Parathyroid adenoma (tissue), 2 donors: ENCODE results near the gene RAG2.

Source experiments
- H2AFZ ChIP-seq: fragments of 300-600 bp; sonication (generic); one replicate; pipeline ENCODE4 v1.7.0; 2017; ENCODE audit warnings: antibody characterized with exemption, mild to moderate bottlenecking
- H3K27ac ChIP-seq: fragments of 300-600 bp; sonication (generic); one replicate; pipeline ENCODE4 v1.7.0; 2017
- H3K27me3 ChIP-seq: fragments of 300-600 bp; sonication (generic); one replicate; pipeline ENCODE4 v1.7.0; 2017; ENCODE audit warnings: low read length; ENCODE audit not compliant: control insufficient read depth, insufficient read depth
- H3K36me3 ChIP-seq: fragments of 300-600 bp; sonication (generic); one replicate; pipeline ENCODE4 v1.7.0; 2017; ENCODE audit warnings: low read length; ENCODE audit not compliant: control insufficient read depth, insufficient read depth
- H3K4me1 ChIP-seq: fragments of 300-600 bp; sonication (generic); one replicate; pipeline ENCODE4 v1.7.0; 2017; ENCODE audit warnings: control low read depth
- H3K4me2 ChIP-seq: fragments of 300-600 bp; sonication (generic); one replicate; pipeline ENCODE4 v1.7.0; 2017; ENCODE audit warnings: low read length
- H3K4me3 ChIP-seq: fragments of 300-600 bp; sonication (generic); one replicate; pipeline ENCODE4 v1.7.0; 2017; ENCODE audit warnings: low read depth, low read length
- H3K79me2 ChIP-seq: fragments of 300-600 bp; sonication (generic); one replicate; pipeline ENCODE4 v1.7.0; 2017; ENCODE audit warnings: control low read depth
- H3K9ac ChIP-seq: fragments of 300-600 bp; sonication (generic); one replicate; pipeline ENCODE4 v1.7.0; 2017; ENCODE audit warnings: mild to moderate bottlenecking
- H3K9me3 ChIP-seq: fragments of 300-600 bp; sonication (generic); one replicate; pipeline ENCODE4 v1.7.0; 2017; ENCODE audit warnings: low read length; ENCODE audit not compliant: control insufficient read depth
- TF ChIP-seq, protein P1 (sequence below): fragments of 300-600 bp; sonication (generic); IDR thresholded peaks from one replicate; pipeline ENCODE4 v1.7.0; 2017; ENCODE audit warnings: antibody characterized with exemption, mild to moderate bottlenecking
- donor health status: primary hyperparathyroidism.

RAG2 gene

GRCh38 chr11:36569095-36569494 is 28.9 kb downstream of the RAG2 start:
- Histone ChIP-seq H3K4me1 (no peaks in the 10 kb centered on the region), H3K27me3 (no peaks in the 10 kb centered on the region), H3K27ac (no peak overlapping the region), H2AFZ (no peak overlapping the region), H3K4me2 (no peak overlapping the region), H3K9ac (no peak overlapping the region), H3K4me3 (no peak overlapping the region), H3K79me2 (no peaks in the 10 kb centered on the region), H3K9me3 (no peaks in the 10 kb centered on the region), H3K36me3 (no peaks in the 10 kb centered on the region)
- TF ChIP-seq, protein P1, sequence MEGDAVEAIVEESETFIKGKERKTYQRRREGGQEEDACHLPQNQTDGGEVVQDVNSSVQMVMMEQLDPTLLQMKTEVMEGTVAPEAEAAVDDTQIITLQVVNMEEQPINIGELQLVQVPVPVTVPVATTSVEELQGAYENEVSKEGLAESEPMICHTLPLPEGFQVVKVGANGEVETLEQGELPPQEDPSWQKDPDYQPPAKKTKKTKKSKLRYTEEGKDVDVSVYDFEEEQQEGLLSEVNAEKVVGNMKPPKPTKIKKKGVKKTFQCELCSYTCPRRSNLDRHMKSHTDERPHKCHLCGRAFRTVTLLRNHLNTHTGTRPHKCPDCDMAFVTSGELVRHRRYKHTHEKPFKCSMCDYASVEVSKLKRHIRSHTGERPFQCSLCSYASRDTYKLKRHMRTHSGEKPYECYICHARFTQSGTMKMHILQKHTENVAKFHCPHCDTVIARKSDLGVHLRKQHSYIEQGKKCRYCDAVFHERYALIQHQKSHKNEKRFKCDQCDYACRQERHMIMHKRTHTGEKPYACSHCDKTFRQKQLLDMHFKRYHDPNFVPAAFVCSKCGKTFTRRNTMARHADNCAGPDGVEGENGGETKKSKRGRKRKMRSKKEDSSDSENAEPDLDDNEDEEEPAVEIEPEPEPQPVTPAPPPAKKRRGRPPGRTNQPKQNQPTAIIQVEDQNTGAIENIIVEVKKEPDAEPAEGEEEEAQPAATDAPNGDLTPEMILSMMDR: no peak

- H3K9ac ChIP-seq: no peak within 1 kb of the TSS
- H3K27ac ChIP-seq: no peak within 1 kb of the TSS
- no peak within 1 kb of the TSS for H3K4me3 ChIP-seq
- TF ChIP-seq, protein P1: no peak
- H3K27me3 ChIP-seq: no peaks in the 10 kb centered on the region
- H3K36me3 ChIP-seq: no peaks in the 10 kb centered on the region
- no peaks in the 10 kb centered on the region for H3K9me3 ChIP-seq
- no peak within 1 kb of the TSS for H2AFZ ChIP-seq
- H3K4me1 ChIP-seq: no peaks in the 10 kb centered on the region
- H3K4me2 ChIP-seq: no peak within 1 kb of the TSS
- H3K79me2 ChIP-seq: no peaks in the 10 kb centered on the region
Measured at GRCh38 chr11:36567694-36568093, 30.3 kb downstream of the RAG2 start, which contains the start of gene RAG1. RAG1 (plus strand) TSS chr11:36568007; CDS start chr11:36573305, 5,298 bp downstream.

GRCh38 chr11:36566407-36567053 is 31.5 kb downstream of the RAG2 start:
- no peak overlapping the region for H2AFZ ChIP-seq

DNA sequence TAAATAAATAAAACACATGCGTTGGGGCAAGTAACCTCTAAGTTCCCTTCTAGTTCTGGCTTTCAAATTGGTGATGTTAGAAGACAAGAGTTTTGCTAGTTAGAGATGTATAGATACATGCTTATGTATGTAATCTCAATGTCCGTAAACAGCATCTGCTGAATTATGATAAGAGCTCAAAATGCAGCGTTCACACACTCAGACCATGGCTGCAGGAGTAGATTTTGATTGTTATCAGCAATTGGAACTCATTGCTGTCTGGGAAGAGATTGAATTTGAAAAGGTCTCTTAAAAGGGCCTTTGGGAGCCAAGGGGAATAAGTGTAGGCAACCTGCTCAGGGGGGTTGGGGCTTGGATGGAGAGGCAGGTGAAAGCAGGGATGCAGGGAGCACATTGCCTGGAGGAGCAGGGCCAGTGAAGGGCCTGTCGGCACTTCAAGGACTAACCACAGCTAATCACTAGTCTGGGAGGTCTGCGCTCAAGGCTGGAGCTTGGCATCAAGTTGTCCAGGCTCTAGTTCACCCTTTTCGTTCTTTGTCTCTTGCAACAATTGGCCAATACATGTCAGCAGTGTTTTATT is 32.9 kb downstream of the RAG2 start:
- no peaks in the 10 kb centered on the region for H3K36me3 ChIP-seq
- no peaks in the 10 kb centered on the region for H3K4me1 ChIP-seq
- no peaks in the 10 kb centered on the region for H3K9me3 ChIP-seq
- H2AFZ ChIP-seq: peak overlapping the region; percentile 46
- no peak overlapping the region for H3K4me2 ChIP-seq
- no peak overlapping the region for H3K27ac ChIP-seq
- H3K9ac ChIP-seq: no peak overlapping the region
- no peaks in the 10 kb centered on the region for H3K79me2 ChIP-seq
- H3K4me3 ChIP-seq: no peak overlapping the region
- H3K27me3 ChIP-seq: no peaks in the 10 kb centered on the region
- TF ChIP-seq, protein P1: no peak

More at GRCh38 chr11:36566407-36567053, 31.5 kb downstream of the RAG2 start:
- Histone ChIP-seq H3K4me1 (no peaks in the 10 kb centered on the region), H3K36me3 (no peaks in the 10 kb centered on the region), H3K27ac (no peak overlapping the region), H3K4me3 (no peak overlapping the region), H3K9ac (no peak overlapping the region), H3K4me2 (no peak overlapping the region), H3K79me2 (no peaks in the 10 kb centered on the region), H3K9me3 (no peaks in the 10 kb centered on the region), H3K27me3 (no peaks in the 10 kb centered on the region)
- TF ChIP-seq, protein P1: no peak
